Stimulated activated CD4-positive, alpha-beta T cell treated with anti-CD3 and anti-CD28 coated beads, Interleukin-12 subunit alpha, Interleukin-12 subunit beta, amount 100 ng/mL, for 48 hours (primary cell): ENCODE measurements around the gene HBQ1.
"Not testable (repeated sequence)": the region's sequence is repeated elsewhere in the genome, so short reads cannot be mapped to it uniquely, and the experiment has no call there.

Experiments
- DNase-seq, 3 donors: peaks; one replicate each; pipeline ENCODE4 v3.0.0-alpha.2; 2020; ENCODE audit warnings: low read depth in 2 of 3, low spot score in 1 of 3

Gene HBQ1

GRCh38 chr16:176006-176405 is 4.3 kb upstream of the HBQ1 start:
- DNase-seq: not testable (repeated sequence)

GRCh38 chr16:176477-177382 is 3.5 kb upstream of the HBQ1 start, which contains the start of gene HBA1:
Gene HBA1, plus strand, starts transcription at chr16:176680. Its CDS starts 37 bp downstream, at chr16:176717.
- DNase-seq: not testable (repeated sequence)

GRCh38 chr16:177394-177822 is 2.9 kb upstream of the HBQ1 start:
- DNase-seq: no peak

- no peak for DNase-seq
These were observed 2.1 kb upstream of the HBQ1 start for GRCh38 chr16:177981-178667.

- DNase-seq: no peak
These were observed 1.6 kb upstream of the HBQ1 start for GRCh38 chr16:178668-179015.

GRCh38 chr16:179211-180092 is 807 bp upstream of the HBQ1 start:
- no peak for DNase-seq

GRCh38 chr16:180681-181564 is 664 bp downstream of the HBQ1 start:
- peak in 2 of 3 donors; percentile 80 for DNase-seq

GRCh38 chr16:181565-182021 is 1.3 kb downstream of the HBQ1 start:
- DNase-seq: peak in 1 of 3 donors; percentile 88

GRCh38 chr16:183005-183404 is 2.7 kb downstream of the HBQ1 start:
- DNase-seq: no peak

- no peak for DNase-seq
These were observed 5.0 kb downstream of the HBQ1 start for GRCh38 chr16:185213-185612.

GRCh38 chr16:185691-186090 is 5.4 kb downstream of the HBQ1 start:
- no peak for DNase-seq

- no peak for DNase-seq
These were observed 7.1 kb downstream of the HBQ1 start for GRCh38 chr16:187330-187729.

- no peak for DNase-seq
These were observed 8.4 kb downstream of the HBQ1 start for GRCh38 chr16:188674-189073.

GRCh38 chr16:189604-190186 is 9.4 kb downstream of the HBQ1 start:
- DNase-seq: no peak

GRCh38 chr16:191831-192230 is 11.6 kb downstream of the HBQ1 start:
- no peak for DNase-seq

GRCh38 chr16:192686-193085 is 12.4 kb downstream of the HBQ1 start:
- no peak for DNase-seq

GRCh38 chr16:193441-193840 is 13.2 kb downstream of the HBQ1 start:
- no peak for DNase-seq

- DNase-seq: no peak
These were observed 14.3 kb downstream of the HBQ1 start for GRCh38 chr16:194516-194915.

- no peak for DNase-seq
These were observed 20.1 kb downstream of the HBQ1 start for GRCh38 chr16:200388-200787.

- no peak for DNase-seq
These were observed 23.0 kb downstream of the HBQ1 start for GRCh38 chr16:203246-203645.
